AG09309 (cell line): ENCODE results near the gene S100A4.
A peak's percentile ranks its signal among the peaks of the same experiment; 100 is the strongest.

ENCODE experiments used
- DNase-seq: peaks from one replicate; pipeline ENCODE4 v3.0.0-alpha.2; 2010; ENCODE audit warnings: low read depth
- H3K4me3 ChIP-seq: 2 replicates; pipeline ENCODE4 v1.5.1; 2011; ENCODE audit warnings: mild to moderate bottlenecking, low read depth, low read length, moderate library complexity; ENCODE audit not compliant: control insufficient read depth
- TF ChIP-seq, protein P1 (sequence below): IDR thresholded peaks from 2 replicates; pipeline ENCODE4 v1.5.1; 2011; ENCODE audit warnings: mild to moderate bottlenecking, low read depth, low read length, inconsistent platforms; ENCODE audit not compliant: insufficient read depth, control insufficient read depth; ENCODE audit errors: missing control alignments

S100A4 gene

GRCh38 chr1:153494976-153495535 lies 50.5 kb downstream of the S100A4 start:
- TF ChIP-seq, protein P1, sequence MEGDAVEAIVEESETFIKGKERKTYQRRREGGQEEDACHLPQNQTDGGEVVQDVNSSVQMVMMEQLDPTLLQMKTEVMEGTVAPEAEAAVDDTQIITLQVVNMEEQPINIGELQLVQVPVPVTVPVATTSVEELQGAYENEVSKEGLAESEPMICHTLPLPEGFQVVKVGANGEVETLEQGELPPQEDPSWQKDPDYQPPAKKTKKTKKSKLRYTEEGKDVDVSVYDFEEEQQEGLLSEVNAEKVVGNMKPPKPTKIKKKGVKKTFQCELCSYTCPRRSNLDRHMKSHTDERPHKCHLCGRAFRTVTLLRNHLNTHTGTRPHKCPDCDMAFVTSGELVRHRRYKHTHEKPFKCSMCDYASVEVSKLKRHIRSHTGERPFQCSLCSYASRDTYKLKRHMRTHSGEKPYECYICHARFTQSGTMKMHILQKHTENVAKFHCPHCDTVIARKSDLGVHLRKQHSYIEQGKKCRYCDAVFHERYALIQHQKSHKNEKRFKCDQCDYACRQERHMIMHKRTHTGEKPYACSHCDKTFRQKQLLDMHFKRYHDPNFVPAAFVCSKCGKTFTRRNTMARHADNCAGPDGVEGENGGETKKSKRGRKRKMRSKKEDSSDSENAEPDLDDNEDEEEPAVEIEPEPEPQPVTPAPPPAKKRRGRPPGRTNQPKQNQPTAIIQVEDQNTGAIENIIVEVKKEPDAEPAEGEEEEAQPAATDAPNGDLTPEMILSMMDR, result peak; percentile 96
- DNase-seq, result no peak
- H3K4me3 ChIP-seq, result no peak overlapping the region
